IMR-90 (cell line): ENCODE results near the gene STRN. TPM values are rescaled to one million over a fixed set of nuclear protein-coding genes. Genes with fewer than 3 reads are reported as not detected.
"Not testable (repeated sequence)": the region's sequence is repeated elsewhere in the genome, so short reads cannot be mapped to it uniquely, and the experiment has no call there.

Experiments used
- ATAC-seq: fragments of 200-7000 bp; cut with Tn5 transposase; 2 replicates; pipeline ENCODE4 v1.9.1; 2020; ENCODE audit warnings: low read depth, mild to moderate bottlenecking, moderate library complexity
- BruUV-seq: library from RNA; stranded (reverse); fragments of 400-500 nt; replicated peaks from 2 replicates; lab custom pipeline; 2021; lab: Mats Ljungman, UMichigan
- CTCF ChIA-PET: fragments of 300-600 bp; formaldehyde crosslinking; extraction: SDS; loops from one replicate; lab custom pipeline; 2021; ENCODE audit warnings: antibody characterized with exemption; lab: Yijun Ruan, JAX
- POLR2A ChIA-PET: fragments of 300-600 bp; sonication (Branson Sonifier 250); formaldehyde crosslinking; loops from one replicate; lab custom pipeline; 2022; ENCODE audit warnings: antibody characterized with exemption; ENCODE audit not compliant: unreplicated experiment; lab: Charles Lee
- DNase-seq: peaks from one replicate; pipeline ENCODE4 v3.0.0; 2013
- H2AFZ ChIP-seq: replicated peaks from 2 replicates; pipeline ENCODE3; 2013; ENCODE audit warnings: low read length, mild to moderate bottlenecking; ENCODE audit not compliant: poor library complexity
- H2AK5ac ChIP-seq: 2 replicates; pipeline ENCODE4 v1.6.1; 2013; ENCODE audit warnings: low read depth, low read length, inconsistent platforms
- H2AK9ac ChIP-seq: replicated peaks from 2 replicates; pipeline ENCODE3; 2013; ENCODE audit warnings: mild to moderate bottlenecking, low read depth, low read length, moderate library complexity; ENCODE audit not compliant: poor library complexity
- H2BK120ac ChIP-seq: 2 replicates; pipeline ENCODE4 v1.6.1; 2013; ENCODE audit warnings: low read depth, low read length, inconsistent platforms
- H2BK15ac ChIP-seq: 3 replicates; pipeline ENCODE4 v1.6.1; 2013; ENCODE audit warnings: low read depth, low read length, inconsistent platforms
- H2BK20ac ChIP-seq: 2 replicates; pipeline ENCODE4 v1.6.1; 2013; ENCODE audit warnings: low read depth, mild to moderate bottlenecking, inconsistent platforms, low read length, moderate library complexity
- H2BK5ac ChIP-seq: 2 replicates; pipeline ENCODE4 v1.6.1; 2013; ENCODE audit warnings: mild to moderate bottlenecking, low read depth, low read length, inconsistent platforms; ENCODE audit not compliant: poor library complexity, severe bottlenecking
- H3K14ac ChIP-seq: replicated peaks from 2 replicates; pipeline ENCODE4 v1.6.1; 2013; ENCODE audit warnings: low read depth, low read length, inconsistent platforms
- H3K18ac ChIP-seq: 2 replicates; pipeline ENCODE4 v1.6.1; 2013; ENCODE audit warnings: low read depth, low read length, control low read depth
- H3K23ac ChIP-seq: 2 replicates; pipeline ENCODE4 v1.6.1; 2013; ENCODE audit warnings: low read depth, low read length, inconsistent platforms
- H3K27ac ChIP-seq: 2 replicates; pipeline ENCODE4 v1.5.1; 2013; ENCODE audit warnings: mild to moderate bottlenecking, control low read depth, low read length; ENCODE audit not compliant: insufficient read depth
- H3K27me3 ChIP-seq: 2 replicates; pipeline ENCODE4 v1.6.1; 2013; ENCODE audit warnings: low read length; ENCODE audit not compliant: control insufficient read depth, insufficient read depth
- H3K36me3 ChIP-seq: 2 replicates; pipeline ENCODE4 v1.6.1; 2013; ENCODE audit warnings: low read length, mixed read lengths; ENCODE audit not compliant: control insufficient read depth, insufficient read depth
- H3K4ac ChIP-seq: 2 replicates; pipeline ENCODE4 v1.6.1; 2013; ENCODE audit warnings: low read depth, low read length, inconsistent platforms
- H3K4me1 ChIP-seq: 2 replicates; pipeline ENCODE4 v1.6.1; 2013; ENCODE audit warnings: low read length, mixed read lengths; ENCODE audit not compliant: control insufficient read depth, insufficient read depth
- H3K4me2 ChIP-seq: 2 replicates; pipeline ENCODE4 v1.6.1; 2013; ENCODE audit warnings: low read depth, mild to moderate bottlenecking, control low read depth, low read length, moderate library complexity
- H3K4me3 ChIP-seq: 2 replicates; pipeline ENCODE4 v1.5.1; 2013; ENCODE audit warnings: low read depth, mild to moderate bottlenecking, control low read depth, low read length, moderate library complexity; ENCODE audit not compliant: insufficient read depth
- H3K56ac ChIP-seq: 2 replicates; pipeline ENCODE4 v1.6.1; 2013; ENCODE audit warnings: low read length, inconsistent platforms; ENCODE audit not compliant: insufficient read depth; ENCODE audit errors: extremely low read depth
- H3K79me1 ChIP-seq, 2 experiments: 2 replicates each; pipeline ENCODE4 v1.6.1; 2013; ENCODE audit warnings: low read length in 2 of 2, inconsistent platforms in 1 of 2, low read depth in 1 of 2
- H3K9ac ChIP-seq: 2 replicates; pipeline ENCODE4 v1.6.1; 2013; ENCODE audit warnings: low read depth, low read length, control low read depth
- H3K9me1 ChIP-seq: 2 replicates; pipeline ENCODE4 v1.6.1; 2013; ENCODE audit warnings: low read length, inconsistent platforms; ENCODE audit not compliant: insufficient read depth
- H3K9me3 ChIP-seq: 2 replicates; pipeline ENCODE4 v1.6.1; 2013; ENCODE audit warnings: low read length; ENCODE audit not compliant: control insufficient read depth, insufficient read depth
- H4K20me1 ChIP-seq: 2 replicates; pipeline ENCODE4 v1.6.1; 2013; ENCODE audit warnings: low read length, inconsistent platforms; ENCODE audit not compliant: insufficient read depth
- H4K5ac ChIP-seq: 2 replicates; pipeline ENCODE4 v1.6.1; 2013; ENCODE audit warnings: mild to moderate bottlenecking, low read depth, low read length, control low read depth
- H4K8ac ChIP-seq, 2 experiments: 2 replicates each; pipeline ENCODE4 v1.6.1; 2013; ENCODE audit warnings: low read depth in 2 of 2, low read length in 2 of 2, control low read depth in 1 of 2, inconsistent platforms in 1 of 2
- H4K91ac ChIP-seq: 2 replicates; pipeline ENCODE4 v1.6.1; 2013; ENCODE audit warnings: low read depth, low read length, inconsistent platforms; ENCODE audit not compliant: insufficient read depth
- WGBS, 2 experiments: methylation state at CpG; one replicate each; pipeline versions ENCODE4 v1.1.5 to v1.1.7; 2013; ENCODE audit warnings: missing lambda C conversion rate in 2 of 2; ENCODE audit not compliant: insufficient read length in 1 of 2; ENCODE audit errors: extremely low coverage in 2 of 2; 5-methylcytosine and 5-hydroxymethylcytosine counted together
- dilution Hi-C: fragments of 300-500 bp; cut with HindIII; formaldehyde crosslinking; loops from one replicate; pipeline ENCODE4 v1.14.3; 2018; ENCODE audit warnings: low sequenced_read_pairs; ENCODE audit not compliant: unreplicated experiment
- in situ Hi-C: fragments of 300-500 bp; cut with MboI; formaldehyde crosslinking; loops from 3 replicates; pipeline ENCODE4 v1.14.3; 2019; ENCODE audit warnings: low sequenced_read_pairs, inconsistent platforms, mixed read lengths
- intact Hi-C: fragments of 100-400 bp; cut with micrococcal nuclease; formaldehyde crosslinking; loops from 2 replicates; pipeline ENCODE4 v1.10.0; 2022
- polyA plus RNA-seq, 3 experiments: library from polyadenylated mRNA; depleted of rRNA; stranded (reverse); fragments of >200 nt; gene quantifications; 2 replicates each; pipeline ENCODE4 v1.2.3, GENCODE V29; 2012; ENCODE audit warnings: low replicate concordance in 1 of 3
- total RNA-seq: library from RNA; depleted of rRNA; stranded (reverse); fragments of >200 nt; gene quantifications from 2 replicates; pipeline ENCODE4 v1.2.3, GENCODE V29; 2012

Gene STRN
- total and polyA plus RNA-seq, 2 of the 4 experiments (the other 2 are of a cell fraction) = 5.1 to 23.3 TPM

DNA sequence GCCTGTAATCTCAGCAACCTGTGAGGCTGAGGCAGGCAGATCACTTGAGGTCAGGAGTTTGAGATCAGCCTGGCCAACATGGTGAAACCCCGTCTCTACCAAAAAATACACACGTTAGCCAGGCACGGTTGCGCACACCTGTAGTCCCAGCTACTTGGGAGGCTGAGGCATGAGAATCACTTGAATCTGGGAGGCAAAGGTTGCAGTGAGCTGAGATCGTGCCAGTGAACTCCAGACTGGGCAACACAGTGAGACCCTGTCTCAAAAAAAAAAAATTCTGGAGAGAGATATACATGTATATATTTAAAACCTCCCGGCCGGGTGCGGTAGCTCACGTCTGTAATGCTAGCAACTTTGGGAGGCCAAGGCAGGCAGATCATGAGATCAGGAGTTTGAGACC lies 33.1 kb upstream of the STRN start:
- H2BK120ac ChIP-seq, H3K9ac ChIP-seq, H3K14ac ChIP-seq, DNase-seq, H2BK20ac ChIP-seq, H2AK5ac ChIP-seq, POLR2A ChIA-PET, H3K4me3 ChIP-seq, H3K56ac ChIP-seq, H4K5ac ChIP-seq, H2BK5ac ChIP-seq, in situ Hi-C loops, dilution Hi-C loops, ATAC-seq, CTCF ChIA-PET, H4K8ac ChIP-seq, H2AFZ ChIP-seq, BruUV-seq, H3K9me3 ChIP-seq, H4K20me1 ChIP-seq, intact Hi-C loops, H2BK15ac ChIP-seq, H2AK9ac ChIP-seq, H3K79me1 ChIP-seq, H3K23ac ChIP-seq, H3K4ac ChIP-seq, H3K27ac ChIP-seq, H3K27me3 ChIP-seq, H4K91ac ChIP-seq, H3K18ac ChIP-seq, H3K9me1 ChIP-seq, H3K4me1 ChIP-seq, H3K4me2 ChIP-seq: not testable (repeated sequence)
- WGBS, 2 experiments = 100% methylated on average over 3 of the region's 9 CpGs; no CpG with 5 or more reads in 1 of the 2 experiments
- H3K36me3 ChIP-seq = peaks cover 14% of the 10 kb centered on the region
